IMR-90 (cell line): ENCODE data around the gene ZMYND11. TPM values are rescaled to one million over a fixed set of nuclear protein-coding genes. Genes with fewer than 3 reads are reported as not detected.

Experiments used
- ATAC-seq: fragments of 200-7000 bp; cut with Tn5 transposase; 2 replicates; pipeline ENCODE4 v1.9.1; 2020; ENCODE audit warnings: low read depth, mild to moderate bottlenecking, moderate library complexity
- BruUV-seq: library from RNA; stranded (reverse); fragments of 400-500 nt; replicated peaks from 2 replicates; lab custom pipeline; 2021; lab: Mats Ljungman, UMichigan
- CTCF ChIA-PET: fragments of 300-600 bp; formaldehyde crosslinking; extraction: SDS; loops from one replicate; lab custom pipeline; 2021; ENCODE audit warnings: antibody characterized with exemption; lab: Yijun Ruan, JAX
- POLR2A ChIA-PET: fragments of 300-600 bp; sonication (Branson Sonifier 250); formaldehyde crosslinking; loops from one replicate; lab custom pipeline; 2022; ENCODE audit warnings: antibody characterized with exemption; ENCODE audit not compliant: unreplicated experiment; lab: Charles Lee
- DNase-seq: peaks from one replicate; pipeline ENCODE4 v3.0.0; 2013
- H2AFZ ChIP-seq: replicated peaks from 2 replicates; pipeline ENCODE3; 2013; ENCODE audit warnings: low read length, mild to moderate bottlenecking; ENCODE audit not compliant: poor library complexity
- H2AK5ac ChIP-seq: 2 replicates; pipeline ENCODE4 v1.6.1; 2013; ENCODE audit warnings: low read depth, low read length, inconsistent platforms
- H2AK9ac ChIP-seq: replicated peaks from 2 replicates; pipeline ENCODE3; 2013; ENCODE audit warnings: mild to moderate bottlenecking, low read depth, low read length, moderate library complexity; ENCODE audit not compliant: poor library complexity
- H2BK120ac ChIP-seq: 2 replicates; pipeline ENCODE4 v1.6.1; 2013; ENCODE audit warnings: low read depth, low read length, inconsistent platforms
- H2BK15ac ChIP-seq: 3 replicates; pipeline ENCODE4 v1.6.1; 2013; ENCODE audit warnings: low read depth, low read length, inconsistent platforms
- H2BK20ac ChIP-seq: 2 replicates; pipeline ENCODE4 v1.6.1; 2013; ENCODE audit warnings: low read depth, mild to moderate bottlenecking, inconsistent platforms, low read length, moderate library complexity
- H2BK5ac ChIP-seq: 2 replicates; pipeline ENCODE4 v1.6.1; 2013; ENCODE audit warnings: mild to moderate bottlenecking, low read depth, low read length, inconsistent platforms; ENCODE audit not compliant: poor library complexity, severe bottlenecking
- H3K14ac ChIP-seq: replicated peaks from 2 replicates; pipeline ENCODE4 v1.6.1; 2013; ENCODE audit warnings: low read depth, low read length, inconsistent platforms
- H3K18ac ChIP-seq: 2 replicates; pipeline ENCODE4 v1.6.1; 2013; ENCODE audit warnings: low read depth, low read length, control low read depth
- H3K23ac ChIP-seq: 2 replicates; pipeline ENCODE4 v1.6.1; 2013; ENCODE audit warnings: low read depth, low read length, inconsistent platforms
- H3K27ac ChIP-seq: 2 replicates; pipeline ENCODE4 v1.5.1; 2013; ENCODE audit warnings: mild to moderate bottlenecking, control low read depth, low read length; ENCODE audit not compliant: insufficient read depth
- H3K27me3 ChIP-seq: 2 replicates; pipeline ENCODE4 v1.6.1; 2013; ENCODE audit warnings: low read length; ENCODE audit not compliant: control insufficient read depth, insufficient read depth
- H3K36me3 ChIP-seq: 2 replicates; pipeline ENCODE4 v1.6.1; 2013; ENCODE audit warnings: low read length, mixed read lengths; ENCODE audit not compliant: control insufficient read depth, insufficient read depth
- H3K4ac ChIP-seq: 2 replicates; pipeline ENCODE4 v1.6.1; 2013; ENCODE audit warnings: low read depth, low read length, inconsistent platforms
- H3K4me1 ChIP-seq: 2 replicates; pipeline ENCODE4 v1.6.1; 2013; ENCODE audit warnings: low read length, mixed read lengths; ENCODE audit not compliant: control insufficient read depth, insufficient read depth
- H3K4me2 ChIP-seq: 2 replicates; pipeline ENCODE4 v1.6.1; 2013; ENCODE audit warnings: low read depth, mild to moderate bottlenecking, control low read depth, low read length, moderate library complexity
- H3K4me3 ChIP-seq: 2 replicates; pipeline ENCODE4 v1.5.1; 2013; ENCODE audit warnings: low read depth, mild to moderate bottlenecking, control low read depth, low read length, moderate library complexity; ENCODE audit not compliant: insufficient read depth
- H3K56ac ChIP-seq: 2 replicates; pipeline ENCODE4 v1.6.1; 2013; ENCODE audit warnings: low read length, inconsistent platforms; ENCODE audit not compliant: insufficient read depth; ENCODE audit errors: extremely low read depth
- H3K79me1 ChIP-seq, 2 experiments: 2 replicates each; pipeline ENCODE4 v1.6.1; 2013; ENCODE audit warnings: low read length in 2 of 2, inconsistent platforms in 1 of 2, low read depth in 1 of 2
- H3K9ac ChIP-seq: 2 replicates; pipeline ENCODE4 v1.6.1; 2013; ENCODE audit warnings: low read depth, low read length, control low read depth
- H3K9me1 ChIP-seq: 2 replicates; pipeline ENCODE4 v1.6.1; 2013; ENCODE audit warnings: low read length, inconsistent platforms; ENCODE audit not compliant: insufficient read depth
- H3K9me3 ChIP-seq: 2 replicates; pipeline ENCODE4 v1.6.1; 2013; ENCODE audit warnings: low read length; ENCODE audit not compliant: control insufficient read depth, insufficient read depth
- H4K20me1 ChIP-seq: 2 replicates; pipeline ENCODE4 v1.6.1; 2013; ENCODE audit warnings: low read length, inconsistent platforms; ENCODE audit not compliant: insufficient read depth
- H4K5ac ChIP-seq: 2 replicates; pipeline ENCODE4 v1.6.1; 2013; ENCODE audit warnings: mild to moderate bottlenecking, low read depth, low read length, control low read depth
- H4K8ac ChIP-seq, 2 experiments: 2 replicates each; pipeline ENCODE4 v1.6.1; 2013; ENCODE audit warnings: low read depth in 2 of 2, low read length in 2 of 2, control low read depth in 1 of 2, inconsistent platforms in 1 of 2
- H4K91ac ChIP-seq: 2 replicates; pipeline ENCODE4 v1.6.1; 2013; ENCODE audit warnings: low read depth, low read length, inconsistent platforms; ENCODE audit not compliant: insufficient read depth
- BHLHE40 ChIP-seq: fragments of 150-350 bp; IDR thresholded peaks from 2 replicates; pipeline ENCODE4 v1.6.1; 2016; ENCODE audit warnings: mild to moderate bottlenecking, low read depth, low read length
- CEBPB ChIP-seq: IDR thresholded peaks from 2 replicates; pipeline ENCODE4 v1.6.1; 2012; ENCODE audit warnings: low read depth, low read length, improper control_type of control experiment
- CHD1 ChIP-seq: IDR thresholded peaks from 2 replicates; pipeline ENCODE4 v1.6.1; 2012; ENCODE audit warnings: low read depth, low read length, improper control_type of control experiment
- CTCF ChIP-seq: conservative IDR thresholded peaks from 2 replicates; pipeline ENCODE4 v1.5.1; 2012; ENCODE audit warnings: mild to moderate bottlenecking, low read depth, low read length, improper control_type of control experiment
- ELK1 ChIP-seq: fragments of 150-350 bp; IDR thresholded peaks from 2 replicates; pipeline ENCODE4 v1.6.1; 2016; ENCODE audit warnings: low read depth, mild to moderate bottlenecking, low read length, moderate library complexity, borderline replicate concordance
- FOS ChIP-seq: fragments of 150-350 bp; IDR thresholded peaks from 2 replicates; pipeline ENCODE4 v1.6.1; 2016; ENCODE audit warnings: low read depth, low read length
- MAFK ChIP-seq: IDR thresholded peaks from 2 replicates; pipeline ENCODE4 v1.6.1; 2012; ENCODE audit warnings: low read depth, low read length, improper control_type of control experiment
- MAZ ChIP-seq: IDR thresholded peaks from 2 replicates; pipeline ENCODE4 v1.6.1; 2012; ENCODE audit warnings: low read depth, mild to moderate bottlenecking, low read length, improper control_type of control experiment, moderate library complexity, borderline replicate concordance
- MXI1 ChIP-seq: IDR thresholded peaks from 2 replicates; pipeline ENCODE4 v1.6.1; 2012; ENCODE audit warnings: low read depth, mild to moderate bottlenecking, low read length, moderate library complexity, borderline replicate concordance
- NFE2L2 ChIP-seq: fragments of 150-350 bp; IDR thresholded peaks from 2 replicates; pipeline ENCODE4 v1.6.1; 2016; ENCODE audit warnings: low read depth, mild to moderate bottlenecking, low read length
- POLR2A ChIP-seq: IDR thresholded peaks from 2 replicates; pipeline ENCODE4 v1.6.1; 2012; ENCODE audit warnings: mild to moderate bottlenecking, low read depth, low read length
- RAD21 ChIP-seq: IDR thresholded peaks from 2 replicates; pipeline ENCODE4 v1.6.1; 2012; ENCODE audit warnings: low read length, improper control_type of control experiment
- RCOR1 ChIP-seq: IDR thresholded peaks from 2 replicates; pipeline ENCODE4 v1.6.1; 2012; ENCODE audit warnings: mild to moderate bottlenecking, low read length, improper control_type of control experiment; ENCODE audit not compliant: insufficient replicate concordance
- RFX5 ChIP-seq: IDR thresholded peaks from 2 replicates; pipeline ENCODE4 v1.8.0; 2012; ENCODE audit warnings: low read depth, mild to moderate bottlenecking, low read length, moderate library complexity
- SMC3 ChIP-seq: fragments of 150-350 bp; IDR thresholded peaks from 2 replicates; pipeline ENCODE4 v1.6.1; 2016; ENCODE audit warnings: low read depth, mild to moderate bottlenecking, antibody characterized with exemption, low read length, moderate library complexity
- USF2 ChIP-seq: fragments of 150-350 bp; IDR thresholded peaks from 2 replicates; pipeline ENCODE4 v1.6.1; 2017; ENCODE audit warnings: mild to moderate bottlenecking, antibody characterized with exemption, low read length, low read depth
- WGBS, 2 experiments: methylation state at CpG; one replicate each; pipeline versions ENCODE4 v1.1.5 to v1.1.7; 2013; ENCODE audit warnings: missing lambda C conversion rate in 2 of 2; ENCODE audit not compliant: insufficient read length in 1 of 2; ENCODE audit errors: extremely low coverage in 2 of 2; 5-methylcytosine and 5-hydroxymethylcytosine counted together
- dilution Hi-C: fragments of 300-500 bp; cut with HindIII; formaldehyde crosslinking; loops from one replicate; pipeline ENCODE4 v1.14.3; 2018; ENCODE audit warnings: low sequenced_read_pairs; ENCODE audit not compliant: unreplicated experiment
- in situ Hi-C: fragments of 300-500 bp; cut with MboI; formaldehyde crosslinking; loops from 3 replicates; pipeline ENCODE4 v1.14.3; 2019; ENCODE audit warnings: low sequenced_read_pairs, inconsistent platforms, mixed read lengths
- intact Hi-C: fragments of 100-400 bp; cut with micrococcal nuclease; formaldehyde crosslinking; loops from 2 replicates; pipeline ENCODE4 v1.10.0; 2022
- polyA plus RNA-seq, 3 experiments: library from polyadenylated mRNA; depleted of rRNA; stranded (reverse); fragments of >200 nt; gene quantifications; 2 replicates each; pipeline ENCODE4 v1.2.3, GENCODE V29; 2012; ENCODE audit warnings: low replicate concordance in 1 of 3
- total RNA-seq: library from RNA; depleted of rRNA; stranded (reverse); fragments of >200 nt; gene quantifications from 2 replicates; pipeline ENCODE4 v1.2.3, GENCODE V29; 2012

ZMYND11 gene
- total and polyA plus RNA-seq, 2 of the 4 experiments (the other 2 are of a cell fraction) = 39.5 to 72.2 TPM

- Histone ChIP-seq H3K4me2 (no peak overlapping the region), H2AFZ (no peak overlapping the region), H3K14ac (no peak overlapping the region), H2BK15ac (no peak overlapping the region), H4K5ac (no peak overlapping the region), H3K27ac (no peak overlapping the region), H3K4me1 (no peaks in the 10 kb centered on the region), H2AK9ac (no peak overlapping the region), H3K4me3 (no peak overlapping the region), H4K20me1 (no peaks in the 10 kb centered on the region), H2AK5ac (no peak overlapping the region), H3K23ac (no peak overlapping the region), H2BK120ac (no peak overlapping the region), H3K56ac (no peak overlapping the region), H2BK20ac (no peak overlapping the region), H3K36me3 (peaks cover 43% of the 10 kb centered on the region), H4K8ac (no peak overlapping the region), H3K9me1 (peaks cover 5% of the 10 kb centered on the region), H3K27me3 (no peaks in the 10 kb centered on the region), H3K79me1 (peaks cover 0 to 3% of the 10 kb centered on the region in 2 experiments; a peak in 1 of 4 replicates), H3K4ac (no peak overlapping the region), H3K9me3 (no peaks in the 10 kb centered on the region), H3K18ac (no peak overlapping the region), H3K9ac (no peak overlapping the region), H4K91ac (no peak overlapping the region), H2BK5ac (no peak overlapping the region)
- CTCF ChIA-PET = no interaction called here
- DNase-seq (no peak), ATAC-seq (no peak)
- in situ Hi-C loops (no loop called here), intact Hi-C loops (no loop called here), dilution Hi-C loops (no loop called here)
- 90% methylated on average over 3 of the region's 13 CpGs; no CpG with 5 or more reads in 1 of the 2 experiments for WGBS, 2 experiments
- BruUV-seq = no TSS peak
- POLR2A ChIA-PET = no interaction called here
- TF ChIP-seq CEBPB = no peak
- no peak for TF ChIP-seq RAD21
- no peak for TF ChIP-seq CHD1
- no peak for TF ChIP-seq SMC3
- TF ChIP-seq BHLHE40 = no peak
- TF ChIP-seq MXI1 = no peak
- TF ChIP-seq FOS = no peak
- TF ChIP-seq ELK1 = no peak
- no peak for TF ChIP-seq MAZ
- no peak for TF ChIP-seq POLR2A
- no peak for TF ChIP-seq RFX5
- TF ChIP-seq RCOR1 = no peak
- no peak for TF ChIP-seq CTCF
- no peak for TF ChIP-seq USF2
- TF ChIP-seq MAFK = no peak
- TF ChIP-seq NFE2L2 = no peak
Observed at GRCh38 chr10:251982-252582, 116.8 kb downstream of the ZMYND11 start.
